C4-2B (cell line): ENCODE results near the gene F2RL1.

Experiments used
- CTCF ChIP-seq: fragments of 450-650 bp; conservative IDR thresholded peaks from 2 replicates; pipeline ENCODE4 v1.5.1; 2017; ENCODE audit warnings: mild to moderate bottlenecking
- ZFX ChIP-seq: fragments of 450-650 bp; IDR thresholded peaks from 2 replicates; pipeline ENCODE4 v1.6.1; 2017

- TF ChIP-seq CTCF: no peak
- TF ChIP-seq ZFX: no peak
Observed at GRCh38 chr5:76821136-76821535, 2.3 kb downstream of the F2RL1 start.
